Fibroblast of pulmonary artery (primary cell): ENCODE data around the gene ADGRL3.

Experiments used
- DNase-seq: peaks from one replicate; pipeline ENCODE4 v3.0.0-alpha.2; 2010; ENCODE audit warnings: low read depth
- H3K4me3 ChIP-seq: replicated peaks from 2 replicates; pipeline ENCODE4 v1.5.1; 2011; ENCODE audit warnings: low read depth, mild to moderate bottlenecking, control low read depth, low read length, moderate library complexity
- CTCF ChIP-seq: IDR thresholded peaks from 2 replicates; pipeline ENCODE4 v1.5.1; 2011; ENCODE audit warnings: mild to moderate bottlenecking, control low read depth, low read length, inconsistent platforms; ENCODE audit errors: missing control alignments

The ADGRL3 gene

GRCh38 chr4:61805227-61805626 is 605.1 kb downstream of the ADGRL3 start:
- no peak for TF ChIP-seq CTCF
- DNase-seq = no peak

GRCh38 chr4:61805979-61806378 is 605.9 kb downstream of the ADGRL3 start:
- H3K4me3 ChIP-seq = no peak overlapping the region
- DNase-seq = no peak
- TF ChIP-seq CTCF = no peak

More at GRCh38 chr4:61805227-61805626, 605.1 kb downstream of the ADGRL3 start:
- no peak overlapping the region for H3K4me3 ChIP-seq

- no peak overlapping the region for H3K4me3 ChIP-seq
- no peak for TF ChIP-seq CTCF
- DNase-seq = no peak
Measured at GRCh38 chr4:61812171-61812570, 612.0 kb downstream of the ADGRL3 start.

DNA sequence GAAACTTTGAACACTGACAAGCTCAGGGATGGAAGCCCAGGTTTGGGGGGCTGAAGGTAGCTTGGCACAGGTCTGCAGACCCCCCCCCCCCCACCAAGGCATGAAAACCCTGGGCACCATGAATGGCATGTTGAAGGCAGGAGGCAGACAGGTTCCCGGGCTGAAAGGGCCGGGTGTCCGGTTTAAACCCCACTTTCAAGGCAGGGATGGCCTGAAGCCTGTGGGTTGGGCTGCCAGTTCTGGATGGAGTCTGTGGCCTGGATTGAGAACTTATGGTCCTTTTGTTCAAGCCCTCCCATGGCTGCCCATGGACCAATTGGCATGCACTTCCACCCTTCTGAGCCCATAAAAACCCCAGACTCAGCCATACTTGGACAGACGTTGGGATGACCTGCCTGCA is 616.9 kb downstream of the ADGRL3 start:
- TF ChIP-seq CTCF = no peak
- no peak for DNase-seq
- no peak overlapping the region for H3K4me3 ChIP-seq

- H3K4me3 ChIP-seq = no peak overlapping the region
- no peak for DNase-seq
- no peak for TF ChIP-seq CTCF
Measured at GRCh38 chr4:61820136-61820535, 620.0 kb downstream of the ADGRL3 start.

- DNase-seq = no peak
- no peak for TF ChIP-seq CTCF
- no peak overlapping the region for H3K4me3 ChIP-seq
Measured at GRCh38 chr4:61824454-61824853, 624.3 kb downstream of the ADGRL3 start.

GRCh38 chr4:61827907-61828391 is 627.8 kb downstream of the ADGRL3 start:
- no peak overlapping the region for H3K4me3 ChIP-seq
- TF ChIP-seq CTCF = no peak
- DNase-seq = no peak
